GM12878 (cell line): ENCODE data around the gene PTPN14. TPM values are rescaled to one million over a fixed set of nuclear protein-coding genes. Genes with fewer than 3 reads are reported as not detected.

Source experiments
- ASH2L ChIP-seq: fragments of 300-600, 200-600 bp; sonication (generic); IDR thresholded peaks from 2 replicates; pipeline ENCODE4 v1.6.1; 2017; ENCODE audit warnings: low read depth, mild to moderate bottlenecking, borderline replicate concordance
- RBBP5 ChIP-seq: fragments of 200-600 bp; sonication (generic); conservative IDR thresholded peaks from 2 replicates; pipeline ENCODE4 v1.6.1; 2016
- RFX5 ChIP-seq: IDR thresholded peaks from 2 replicates; pipeline ENCODE4 v1.6.1; 2011; ENCODE audit warnings: low read depth, low read length, improper control_type of control experiment
- ZBTB4 ChIP-seq: fragments of 450-650 bp; formaldehyde crosslinking; IDR thresholded peaks from 2 replicates; pipeline ENCODE4 v1.4.0; 2022; ENCODE audit warnings: mild to moderate bottlenecking, moderate library complexity
- ZNF207 ChIP-seq: fragments of 450-650 bp; IDR thresholded peaks from 2 replicates; pipeline ENCODE4 v1.6.1; 2014; ENCODE audit warnings: antibody characterized with exemption, mild to moderate bottlenecking, borderline replicate concordance
- ZNF384 ChIP-seq: IDR thresholded peaks from 2 replicates; pipeline ENCODE4 v1.6.1; 2012; ENCODE audit warnings: low read depth, mild to moderate bottlenecking, low read length, improper control_type of control experiment, borderline replicate concordance
- ZNF687 ChIP-seq: fragments of 450-650 bp; IDR thresholded peaks from 2 replicates; pipeline ENCODE4 v1.6.1; 2017; ENCODE audit warnings: mild to moderate bottlenecking, moderate library complexity
- polyA plus RNA-seq, 11 experiments: library from polyadenylated mRNA; depleted of rRNA in 4 of 11; unstranded in 6 of 11; stranded (reverse) in 5 of 11; fragments of >200 nt; fragmentation: Nextera tagmentation in 4 of 11; fragmentation: Illumina TruSeq in 1 of 11; extraction: Ambion mirVana in 4 of 11; extraction: Trizol in 1 of 11; gene quantifications; 1 replicate in 1 of 11; 2 replicates in 10 of 11; pipeline versions ENCODE4 v1.2.1 to v1.2.3, GENCODE V29; 2011 to 2016; ENCODE audit warnings: inconsistent platforms in 2 of 11, missing spikeins in 2 of 11, low read depth in 1 of 11
- total RNA-seq, 4 experiments: library from RNA; depleted of rRNA in 3 of 4; stranded (reverse); fragments of >200 nt in 3 of 4; fragmentation: Illumina TruSeq in 1 of 4; extraction: Trizol in 1 of 4; gene quantifications; 2 replicates each; pipeline versions ENCODE4 v1.2.1 to v1.2.3, GENCODE V29; 2013 to 2021

PTPN14 gene
- total and polyA plus RNA-seq, 10 of the 15 experiments (the other 5 are each of a cell fraction or from before 2014, with no cell fraction given) = 0.05 to 5.1 (median 0.44) TPM

DNA sequence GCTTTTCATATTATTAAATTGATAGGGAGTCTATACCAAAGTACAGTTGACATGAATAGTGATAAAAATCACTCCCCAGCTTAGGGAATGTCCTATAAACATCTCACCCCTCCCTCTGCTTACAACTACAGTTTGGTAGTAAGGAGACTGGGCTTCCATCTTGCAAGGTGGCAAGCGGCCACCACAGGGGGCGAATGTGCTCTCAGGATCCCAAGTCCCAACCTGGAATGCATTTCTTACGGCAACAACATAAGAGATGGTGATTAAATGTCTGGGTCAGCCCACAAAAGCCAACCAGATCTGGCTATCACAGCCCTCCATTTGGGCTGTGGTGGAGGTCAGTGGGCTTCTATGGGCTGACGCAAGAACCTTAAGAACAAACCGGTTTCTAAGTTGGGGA, 202.4 kb downstream of the PTPN14 start (continued):
- TF ChIP-seq ZNF687 = no peak
- no peak for TF ChIP-seq RBBP5
- TF ChIP-seq RFX5 = no peak
- TF ChIP-seq ZBTB4 (CRISPR knock-in tag) = no peak
- no peak for TF ChIP-seq ASH2L
- no peak for TF ChIP-seq ZNF207
- TF ChIP-seq ZNF384 = no peak
